Measurements from ENCODE around the gene NOTUM.

NOTUM gene

DNA sequence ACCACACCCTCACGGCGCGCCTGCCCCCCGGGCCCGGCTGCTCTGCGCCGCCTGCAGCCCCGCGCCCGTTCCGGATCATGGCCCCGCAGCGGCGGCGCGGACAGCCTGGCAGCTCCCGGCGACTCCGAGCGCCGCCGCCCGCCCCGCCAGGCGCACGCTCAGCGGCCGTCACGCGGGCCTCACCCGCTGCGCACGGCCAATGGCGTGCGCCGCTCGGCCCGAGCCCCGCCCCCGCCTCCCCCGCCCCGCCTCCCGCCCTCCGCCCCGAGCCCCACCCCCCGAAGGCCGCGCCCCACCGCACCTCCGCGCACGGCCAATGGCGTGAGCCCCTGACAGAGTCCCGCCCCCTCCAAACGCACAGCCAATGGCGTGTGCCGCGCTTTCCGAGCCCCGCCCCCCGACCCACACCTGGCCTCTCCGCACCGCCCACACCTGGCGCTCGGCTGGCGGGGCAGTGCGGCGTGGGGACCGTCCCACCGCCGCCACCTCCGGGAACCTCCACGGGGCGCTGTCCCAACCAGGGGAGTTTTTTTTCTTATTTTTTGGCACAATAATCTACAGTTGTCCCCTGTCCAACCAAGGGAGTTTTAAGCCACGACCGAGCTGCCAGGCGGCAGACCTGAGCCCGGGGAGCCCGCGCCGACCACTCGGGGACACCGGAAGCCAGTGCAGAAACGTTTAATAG, 49.6 kb downstream of the NOTUM start, which contains the start of gene PCYT2:
PCYT2 (minus strand) TSS at position 123 of the 685 bp plus-strand sequence; CDS start at position 79, 44 bp downstream.
- DNase-seq (ENCODE audit: low read depth, low spot score), result no peak

DNA sequence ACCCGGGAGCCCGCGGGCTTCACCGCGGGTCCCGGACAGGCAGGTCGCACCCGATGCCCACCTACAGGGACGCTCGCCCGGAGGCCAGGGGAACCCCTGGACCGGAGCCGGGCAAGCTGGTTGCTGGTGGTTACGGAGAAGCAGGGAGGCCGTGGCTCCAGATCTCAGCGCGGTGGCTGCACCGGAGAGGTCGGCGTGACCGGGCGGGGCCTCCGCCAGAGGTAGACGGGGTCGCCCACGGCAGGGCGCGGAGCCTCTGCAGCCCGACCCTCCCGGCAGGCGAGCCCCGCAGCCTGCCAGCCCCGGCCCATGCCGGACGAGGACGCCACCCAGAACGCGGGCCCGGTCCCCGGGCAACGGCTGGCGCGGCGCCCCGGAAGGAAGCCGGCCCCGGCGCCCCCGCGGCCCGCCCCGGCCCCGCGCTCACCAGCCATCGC, 50.1 kb downstream of the NOTUM start:
- no peak for DNase-seq (ENCODE audit: low read depth, low spot score)

GRCh38 chr17:81909966-81910839, 50.8 kb downstream of the NOTUM start:
- no peak for DNase-seq (ENCODE audit: low read depth, low spot score)

DNA sequence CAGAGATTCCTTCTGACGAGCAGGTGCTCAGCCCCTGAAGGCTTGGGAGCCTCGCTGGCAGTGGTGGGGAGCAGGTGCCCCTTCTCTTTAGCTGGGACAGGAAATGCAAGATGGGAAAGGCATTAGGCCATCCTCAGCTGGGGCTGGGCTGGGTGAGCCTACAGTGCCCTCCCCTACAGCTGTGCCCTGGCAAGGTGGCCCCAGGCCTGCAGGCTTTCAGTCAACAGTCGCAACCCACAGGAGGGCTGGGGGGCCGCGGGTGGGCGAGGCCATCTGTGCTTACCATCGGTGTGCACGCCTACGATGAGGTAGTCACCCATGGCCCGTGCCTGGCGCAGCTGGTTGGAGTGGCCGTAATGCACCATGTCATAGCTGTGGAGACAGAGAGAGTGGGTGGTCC, 51.8 kb downstream of the NOTUM start:
- DNase-seq (ENCODE audit: low read depth, low spot score), result no peak

GRCh38 chr17:81908793-81909192, 52.2 kb downstream of the NOTUM start:
- DNase-seq (ENCODE audit: low read depth, low spot score), result no peak

DNA sequence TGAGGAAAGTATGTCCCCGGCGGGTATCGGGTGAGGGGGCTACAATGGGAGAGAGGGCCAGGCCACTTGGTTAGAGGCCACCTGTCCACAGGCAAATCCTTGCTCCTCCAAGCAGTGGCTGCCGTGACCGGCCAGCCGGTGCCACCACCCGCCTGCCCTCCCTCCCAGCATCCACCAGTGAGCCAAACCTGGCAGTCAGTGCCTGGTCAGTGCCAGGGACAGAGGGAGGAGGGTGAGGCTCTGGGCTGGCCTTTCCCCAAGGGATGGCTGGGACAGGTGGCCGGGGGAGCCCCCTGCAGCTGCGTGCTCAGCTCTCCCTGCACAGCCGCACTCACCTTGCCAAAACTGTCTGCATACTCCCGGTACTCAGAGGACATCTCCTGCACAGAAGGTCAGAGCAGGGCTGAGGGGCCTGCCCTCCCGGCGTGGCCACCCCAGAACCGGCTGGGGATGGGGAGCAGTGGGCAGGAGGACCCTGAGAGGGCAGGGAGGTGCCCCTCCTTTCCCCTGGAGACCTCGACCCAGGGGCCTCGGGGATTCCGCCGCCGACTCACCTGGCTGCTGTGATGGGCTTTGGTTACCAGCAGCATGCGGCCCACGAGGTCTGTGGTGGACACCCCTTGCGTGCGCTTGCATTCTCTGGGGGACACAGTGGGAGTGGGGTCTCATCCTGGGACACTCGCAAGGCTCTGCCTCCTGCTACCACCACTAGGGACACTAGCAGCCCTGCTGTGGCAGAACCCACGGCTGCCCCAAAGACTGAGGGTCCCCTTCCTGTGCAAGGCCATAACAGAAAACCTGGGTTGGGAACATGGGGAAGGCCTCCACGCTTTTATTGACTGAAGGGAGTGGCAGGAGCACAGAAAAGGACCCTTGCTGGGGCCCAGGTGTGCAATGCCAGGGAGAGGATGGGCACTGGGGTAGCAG, 53.5 kb downstream of the NOTUM start:
- DNase-seq (ENCODE audit: low read depth, low spot score), result no peak

DNA sequence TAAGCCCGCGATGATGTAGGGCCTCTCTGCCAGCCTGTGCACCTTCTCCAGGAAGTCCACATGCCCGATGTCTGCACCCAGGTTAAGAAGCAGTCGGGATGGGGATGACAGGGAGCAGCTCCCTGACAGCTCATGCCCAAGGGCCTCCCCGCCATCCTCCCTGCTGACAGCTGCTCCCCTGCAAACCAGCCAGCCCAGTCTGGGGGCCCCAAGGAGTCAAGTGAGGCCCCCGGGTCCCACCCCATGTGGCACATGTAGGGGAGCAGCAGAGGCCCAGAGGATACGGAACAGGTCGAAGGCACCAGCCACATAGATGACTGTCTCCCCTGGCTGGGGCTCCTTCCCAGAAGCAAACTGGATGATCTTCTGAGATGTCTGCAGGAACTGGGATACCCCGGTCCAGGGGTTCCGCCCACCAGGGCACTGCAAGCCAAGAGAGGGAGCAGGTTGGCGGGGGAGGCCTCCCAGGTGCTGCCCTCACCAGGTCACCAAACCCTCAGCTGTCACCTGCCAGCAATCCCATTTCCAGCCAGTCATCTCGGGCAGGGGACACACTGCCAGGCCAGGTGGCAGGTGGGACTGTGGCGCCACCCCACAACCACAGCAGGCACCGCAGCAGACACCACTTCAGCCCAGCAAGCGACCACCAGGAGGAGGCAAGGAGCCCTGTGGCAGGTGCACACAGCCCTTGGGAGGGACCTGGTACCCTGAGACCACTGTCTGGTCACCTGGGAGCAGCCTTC, 54.3 kb downstream of the NOTUM start:
- no peak for DNase-seq (ENCODE audit: low read depth, low spot score)

DNA sequence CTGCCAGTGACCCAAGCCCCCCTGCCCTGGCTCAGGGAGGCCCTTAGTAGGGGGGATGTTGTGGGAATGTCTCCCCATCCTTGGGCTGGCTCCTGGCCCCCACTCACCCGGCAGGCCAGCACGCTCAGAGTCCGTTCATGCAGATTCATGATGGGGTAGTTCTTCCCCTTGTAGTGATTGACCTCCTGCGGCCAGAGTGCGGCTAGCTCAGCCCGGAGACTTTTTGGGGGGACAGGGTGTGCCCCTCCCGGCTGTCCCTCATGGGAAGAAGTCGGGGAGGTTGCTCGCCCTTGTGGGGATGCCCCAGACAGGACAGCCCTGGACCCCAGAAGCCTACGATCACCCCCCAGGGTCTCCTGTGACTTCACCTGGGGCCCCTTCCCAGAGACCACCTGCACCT, 55.0 kb downstream of the NOTUM start:
- no peak for DNase-seq (ENCODE audit: low read depth, low spot score)

DNA sequence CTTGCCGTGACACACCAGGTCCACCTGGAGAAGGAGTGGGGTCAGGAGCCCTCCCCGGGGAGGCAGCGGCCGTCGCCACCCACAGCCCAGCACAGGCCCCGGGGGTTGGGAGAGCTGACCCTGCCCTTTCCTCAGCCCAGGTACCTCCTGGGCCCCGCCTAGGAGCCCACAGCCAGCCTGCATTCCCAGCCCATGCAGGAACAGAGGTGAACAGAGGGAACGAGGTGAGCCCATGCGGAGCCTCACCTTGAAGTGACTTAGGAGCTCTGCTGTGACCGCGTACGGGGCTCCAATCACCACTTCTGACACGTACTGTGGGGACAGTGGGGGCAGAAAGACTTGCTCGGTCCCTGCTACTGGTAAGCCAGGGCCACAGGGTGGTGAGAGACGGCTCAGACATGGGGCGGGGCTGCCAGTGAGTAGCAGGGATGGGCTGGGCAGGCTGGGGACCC, 55.5 kb downstream of the NOTUM start:
- DNase-seq (ENCODE audit: low read depth, low spot score), result no peak

DNA sequence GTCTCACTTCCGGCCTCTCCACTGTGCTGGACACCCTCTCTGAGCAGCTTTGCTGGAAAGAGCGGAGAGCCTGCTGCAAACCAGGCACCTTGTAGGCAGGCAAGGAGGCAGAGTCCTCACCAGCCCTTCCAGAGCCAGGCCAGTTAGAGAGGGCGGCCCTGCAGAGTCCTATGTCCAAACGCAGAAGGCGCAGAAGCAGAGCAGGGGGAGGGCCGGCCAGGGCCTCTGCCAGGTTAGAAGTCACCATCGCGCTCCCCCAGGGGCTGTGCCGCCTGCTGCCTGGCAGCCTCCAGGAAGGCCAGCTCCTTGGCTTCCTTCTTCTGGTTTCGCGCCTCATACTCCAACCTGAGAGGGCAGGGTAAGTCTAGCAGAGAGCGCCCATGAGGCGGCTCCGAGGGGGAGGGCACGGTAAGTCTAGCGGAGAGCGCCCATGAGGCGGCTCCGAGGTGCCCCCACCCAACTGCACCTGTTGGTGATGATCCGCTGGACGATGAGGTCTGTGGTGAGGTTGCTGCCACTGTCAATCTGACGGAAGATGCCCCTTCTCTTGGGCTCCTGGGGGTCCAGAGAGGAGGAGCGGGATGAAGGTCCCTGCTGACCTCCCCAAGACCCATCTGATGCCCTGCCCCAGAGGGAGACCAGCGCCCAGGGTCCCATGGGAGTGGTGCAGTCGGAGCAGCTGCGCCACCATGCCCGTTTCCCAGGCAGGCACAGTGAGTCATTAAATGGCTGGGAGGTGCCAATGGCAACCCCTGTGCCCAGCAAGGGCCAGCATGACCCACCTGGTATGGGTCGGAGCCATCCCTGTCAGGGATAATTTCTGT, 56.2 kb downstream of the NOTUM start:
- DNase-seq (ENCODE audit: low read depth, low spot score), result no peak

DNA sequence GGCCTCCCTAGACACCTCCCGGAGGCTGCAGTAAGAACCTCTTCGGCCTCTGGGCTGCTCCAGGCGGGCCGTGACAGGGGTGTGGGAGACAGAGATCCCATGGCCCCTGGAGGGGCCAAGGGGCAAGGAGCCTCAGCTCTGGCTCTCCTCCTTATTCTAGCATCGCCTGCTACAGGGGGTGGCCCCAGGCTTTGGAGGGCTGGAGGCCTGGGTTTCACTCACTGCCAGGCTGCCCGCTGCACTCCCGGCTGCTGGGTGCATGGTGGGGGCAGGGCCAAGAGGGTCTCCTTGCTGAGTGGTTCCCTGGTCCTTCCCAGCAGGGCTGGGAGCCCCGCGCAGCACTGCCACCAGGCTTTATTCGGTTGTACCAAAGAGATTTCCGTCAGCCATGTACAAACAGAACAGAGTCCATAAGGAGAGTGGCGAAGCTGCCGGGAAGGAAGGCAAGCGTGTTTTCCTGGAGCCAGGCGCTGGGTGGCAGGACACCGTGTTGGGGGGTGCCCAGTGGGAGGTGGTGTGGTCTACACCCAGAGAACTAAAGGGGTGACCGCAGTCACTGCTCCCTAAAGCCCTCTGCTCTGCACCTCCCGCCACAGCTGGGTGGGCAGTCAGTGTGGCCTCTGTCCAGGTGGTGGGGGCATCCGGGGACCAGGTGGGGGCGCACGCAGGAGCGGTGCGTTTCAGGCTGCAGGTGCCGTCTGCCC, 56.9 kb downstream of the NOTUM start:
- DNase-seq (ENCODE audit: low read depth, low spot score), result no peak

- DNase-seq (ENCODE audit: low read depth, low spot score), result no peak
Measured at GRCh38 chr17:81903415-81903831, 57.6 kb downstream of the NOTUM start.

DNA sequence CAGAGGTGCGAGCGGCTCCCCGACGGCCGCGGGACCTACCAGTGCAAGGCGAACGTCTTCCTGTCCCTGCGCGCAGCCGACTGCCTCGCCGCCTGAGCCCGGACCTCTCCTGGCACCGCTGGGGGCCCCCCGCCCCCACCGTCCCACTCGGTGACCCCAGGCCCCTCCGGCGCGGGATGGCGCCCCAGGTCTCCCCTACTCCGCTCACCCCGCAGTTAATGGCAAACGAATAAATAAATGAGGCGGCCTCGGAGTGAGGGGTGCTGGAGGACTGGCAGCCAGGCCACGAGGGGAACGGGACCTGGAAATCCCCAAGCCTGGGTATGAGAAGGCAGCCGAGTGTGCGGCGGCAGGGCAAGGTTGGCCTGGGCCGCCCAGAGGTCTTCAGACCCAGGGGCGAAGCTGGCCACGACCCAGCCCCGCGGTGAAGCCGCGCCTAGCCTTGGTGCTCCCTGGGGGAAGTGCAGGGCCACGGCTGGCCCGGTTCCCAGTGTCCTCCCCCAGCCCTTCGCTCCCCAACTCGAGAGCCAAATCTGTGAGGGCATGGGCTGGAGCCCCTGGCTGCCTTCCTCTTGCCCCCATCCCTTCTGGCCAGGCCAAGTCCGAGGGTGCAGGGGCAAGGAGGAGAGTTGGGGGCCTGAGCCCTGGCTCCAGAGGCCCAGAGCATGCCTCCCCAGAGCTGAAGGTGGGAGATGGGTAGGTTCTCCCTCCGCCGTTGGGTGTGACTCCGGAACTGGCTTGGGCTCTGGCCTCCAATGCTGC, 58.2 kb downstream of the NOTUM start:
- no peak for DNase-seq (ENCODE audit: low read depth, low spot score)
